Fibroblast of the conjunctiva (primary cell): Measurements from ENCODE around the gene INSYN1.

Source experiments
- DNase-seq: peaks from one replicate; pipeline ENCODE4 v3.0.0-alpha.2; 2010; ENCODE audit warnings: low read depth

Gene INSYN1

DNA sequence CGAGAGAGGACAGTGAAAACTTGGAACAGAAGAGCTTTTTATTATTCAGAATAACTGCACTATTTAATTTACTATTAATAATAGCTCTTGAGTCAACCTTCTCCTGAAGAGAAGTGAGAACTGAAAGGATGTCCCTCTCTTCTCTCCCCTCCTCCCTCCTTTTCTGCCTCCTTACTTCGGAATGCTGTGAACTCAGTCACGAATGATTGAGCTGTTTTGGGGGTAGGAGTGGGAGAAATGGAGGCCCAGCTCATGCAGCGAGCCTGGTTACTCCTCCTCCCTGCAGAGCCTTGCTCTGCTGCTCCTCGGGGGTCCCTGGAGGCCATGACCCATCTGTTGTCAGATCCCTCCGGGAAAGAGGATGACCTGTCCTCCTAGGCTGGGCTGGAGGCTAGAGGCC, 20.3 kb upstream of the INSYN1 start:
- no peak for DNase-seq

DNA sequence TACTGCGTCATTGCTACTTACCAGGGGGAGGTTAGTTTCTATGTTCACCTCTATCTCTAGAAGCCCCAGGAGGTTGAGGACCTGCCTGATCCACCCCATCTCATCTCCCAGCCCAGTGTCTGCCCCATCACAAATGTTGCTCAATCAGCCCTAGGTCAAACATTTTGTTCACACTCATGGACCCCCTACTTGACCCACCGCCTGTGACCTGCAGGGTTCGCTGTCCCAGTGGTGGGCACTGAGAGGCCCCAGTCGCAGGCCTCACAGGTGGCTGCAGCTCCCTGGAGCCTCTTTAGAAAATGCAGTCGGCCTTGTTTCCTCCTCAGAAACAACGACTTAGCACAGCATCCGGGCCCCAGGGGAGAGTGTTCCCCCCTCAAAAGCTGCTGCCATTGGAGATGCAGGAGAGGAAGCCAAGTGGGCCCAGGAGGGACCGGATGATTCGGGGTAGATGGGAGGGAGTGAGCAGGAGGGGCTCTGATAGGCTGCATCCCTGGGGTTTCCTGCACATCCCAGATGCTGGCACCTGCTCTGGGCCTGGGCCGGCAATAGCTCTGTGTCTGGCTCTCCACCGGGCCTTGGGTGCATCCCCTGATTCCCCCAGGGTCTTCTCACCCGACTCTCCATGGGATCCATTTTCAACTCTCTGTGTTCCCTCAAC, 18.4 kb upstream of the INSYN1 start:
- DNase-seq = no peak

DNA sequence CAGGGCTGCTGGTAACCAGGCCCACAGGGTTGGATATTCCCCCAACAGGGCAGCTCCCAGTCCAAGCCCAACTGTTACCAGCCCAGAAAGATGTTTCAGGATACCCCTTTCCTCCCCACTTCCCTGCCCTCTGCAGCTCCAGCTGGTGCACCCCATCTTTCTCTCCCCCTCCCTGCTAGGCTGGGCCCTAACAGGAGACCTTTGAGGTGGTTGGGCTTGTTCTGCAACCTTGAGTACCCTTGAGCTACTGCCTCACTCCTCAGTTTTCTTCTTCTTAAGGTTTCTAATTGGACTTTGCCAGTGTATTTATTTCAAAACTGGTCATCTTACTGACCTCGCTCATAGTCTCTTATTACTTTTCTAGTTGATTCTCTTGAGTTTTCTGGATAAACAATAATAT, 16.9 kb upstream of the INSYN1 start:
- no peak for DNase-seq

DNA sequence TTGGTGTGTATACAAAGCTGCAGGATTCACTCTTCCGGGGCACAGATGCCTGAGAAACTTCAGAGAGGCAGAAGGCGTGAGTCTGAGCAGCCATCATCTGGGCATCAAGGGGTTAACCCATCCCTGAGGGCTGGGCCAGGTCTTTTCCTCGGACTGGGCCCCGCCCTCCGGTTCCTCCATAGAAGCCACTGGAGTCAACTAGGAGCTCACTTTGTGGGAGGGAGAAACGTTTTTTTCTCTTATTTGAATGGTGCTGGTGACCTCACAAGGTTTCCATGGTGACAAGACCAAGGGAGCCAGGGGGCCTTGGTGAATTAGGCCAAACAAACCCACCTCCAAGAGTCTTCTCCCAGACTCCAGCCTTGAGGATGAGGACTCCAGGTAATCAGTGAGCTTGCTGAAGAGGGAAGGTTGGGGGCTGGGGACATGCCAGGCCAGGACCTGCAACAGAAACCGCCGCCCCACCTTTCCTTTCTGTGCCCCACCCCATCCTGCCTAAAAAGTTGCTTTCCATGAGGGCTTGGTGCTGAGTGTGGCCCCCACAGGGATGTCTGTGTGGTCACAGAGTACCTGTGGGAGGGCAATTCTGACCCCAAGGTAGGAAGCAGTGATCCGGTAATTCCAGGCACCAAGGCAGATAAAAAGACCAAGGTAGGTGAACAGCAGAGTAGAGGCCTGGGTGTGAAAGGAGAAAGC, 14.8 kb upstream of the INSYN1 start:
- DNase-seq = no peak

DNA sequence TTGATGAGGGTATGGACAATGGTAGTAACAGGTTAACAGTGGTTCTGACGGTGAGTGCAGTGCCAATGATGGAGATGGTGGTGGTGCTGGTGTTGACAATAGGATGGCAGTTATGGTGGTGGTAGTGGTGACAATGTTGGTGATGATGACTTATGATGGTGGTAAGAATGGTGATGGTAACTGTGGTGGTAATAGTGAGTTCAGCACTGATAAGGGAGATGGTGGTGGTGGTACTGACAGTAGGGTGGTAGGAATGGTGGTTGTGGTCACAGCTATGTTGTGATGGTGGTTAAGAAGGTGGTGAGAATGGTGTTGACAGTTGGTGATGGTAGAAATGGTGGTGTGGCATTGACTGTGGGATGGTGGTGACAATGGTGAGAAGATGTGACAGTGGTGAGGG, 13.4 kb upstream of the INSYN1 start:
- DNase-seq = no peak

DNA sequence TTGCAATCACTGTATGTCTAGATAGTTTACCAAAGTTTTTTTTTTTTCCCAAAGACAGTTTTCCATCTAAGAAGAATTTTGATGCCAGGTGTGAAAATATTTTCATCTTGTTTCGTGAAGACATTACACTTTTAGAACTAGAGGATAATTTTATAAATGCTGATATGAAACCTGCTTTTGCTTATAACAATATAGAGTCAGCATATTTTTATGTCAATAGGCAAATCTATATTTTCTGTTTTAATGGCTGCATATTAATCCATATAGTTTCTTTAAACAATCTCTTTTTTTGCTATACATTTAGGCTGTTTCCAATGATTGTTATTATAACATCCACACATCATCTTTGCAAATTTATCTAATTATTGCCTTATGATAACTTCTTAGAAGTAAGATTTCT, 12.6 kb upstream of the INSYN1 start:
- no peak for DNase-seq

DNA sequence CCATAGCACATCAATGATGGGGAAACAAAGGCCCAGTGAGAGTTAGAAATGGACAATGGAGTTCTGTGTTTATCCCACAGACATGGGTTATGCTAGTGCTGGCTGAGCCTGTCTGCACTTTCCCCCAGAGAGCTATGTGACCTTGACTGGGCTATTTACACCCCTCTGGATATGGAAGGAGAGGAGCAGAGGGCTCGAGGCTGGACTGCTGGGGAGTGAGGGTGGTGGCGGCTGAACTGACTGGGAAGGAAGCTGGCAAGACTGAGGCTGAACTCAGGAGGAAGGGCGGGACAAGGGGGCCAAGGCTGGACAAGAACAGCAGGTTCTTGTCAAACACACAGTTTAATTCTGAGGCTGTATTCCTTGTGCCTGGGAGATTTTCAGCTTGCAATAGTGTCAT, 10.8 kb upstream of the INSYN1 start:
- DNase-seq = no peak

DNA sequence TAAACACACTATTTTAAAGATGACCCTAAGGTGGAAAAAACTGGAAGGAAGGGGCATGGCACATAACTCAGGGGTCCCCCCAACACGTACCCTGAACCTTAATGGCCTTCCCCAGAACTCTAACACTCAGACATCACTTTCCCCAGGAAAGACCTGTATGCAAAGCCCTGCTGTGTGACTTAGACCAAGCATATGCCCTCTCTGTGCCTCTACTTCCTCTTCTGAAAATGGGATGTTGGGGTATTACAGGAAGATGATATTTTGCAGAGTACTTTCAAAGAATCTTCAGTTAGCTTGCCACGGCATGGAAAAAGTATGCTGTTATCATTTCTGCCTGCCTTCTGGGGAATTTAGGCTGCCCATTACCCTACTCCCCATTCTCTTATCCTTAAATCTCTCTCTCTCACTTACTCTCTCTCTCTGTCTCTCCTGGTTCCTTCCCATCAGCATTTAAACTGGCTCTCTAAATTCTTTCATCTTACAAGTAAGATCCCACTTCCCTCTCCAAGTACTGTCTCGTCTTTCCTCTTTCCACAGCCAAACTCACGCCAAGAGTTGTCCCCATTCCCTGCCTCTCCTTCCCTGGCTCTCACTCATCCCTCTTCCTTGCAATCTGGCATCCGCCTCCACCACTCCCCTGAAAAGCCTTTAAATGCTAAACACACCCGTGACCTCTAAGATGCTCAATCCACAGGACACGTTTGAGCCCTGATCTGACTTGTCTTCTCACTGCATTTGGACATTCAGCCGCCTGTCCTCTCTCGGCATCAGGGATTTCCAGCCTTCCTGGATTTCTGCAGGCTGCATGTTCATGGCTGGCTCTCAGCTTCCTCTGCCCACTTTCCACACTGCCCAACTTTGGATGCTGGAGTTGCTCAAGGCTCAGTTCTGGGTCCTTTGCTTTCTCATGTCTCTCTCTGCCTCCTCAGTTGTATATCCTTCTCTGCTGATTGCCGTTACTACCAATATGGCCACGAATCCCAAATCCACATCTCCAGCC, 7.5 kb upstream of the INSYN1 start:
- DNase-seq = no peak

DNA sequence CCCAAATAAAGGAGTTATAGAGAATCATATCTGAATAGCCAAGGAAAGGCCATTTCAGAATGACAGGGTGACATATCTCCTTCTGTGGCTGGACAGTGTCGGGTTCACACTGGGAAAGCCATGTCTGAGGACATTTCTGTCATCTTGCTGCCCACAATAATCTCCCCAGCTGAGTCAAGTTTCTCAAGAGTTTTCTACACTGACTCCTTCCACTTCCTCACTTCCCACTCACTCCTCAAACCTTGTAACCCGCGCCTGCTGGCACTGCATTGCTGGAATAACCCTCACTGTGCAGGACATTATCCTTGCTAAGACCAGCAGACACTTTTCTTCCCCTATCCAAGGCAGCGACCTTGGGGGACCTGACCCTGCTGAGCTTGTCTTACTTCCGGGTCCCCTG, 5.3 kb upstream of the INSYN1 start:
- DNase-seq = no peak

DNA sequence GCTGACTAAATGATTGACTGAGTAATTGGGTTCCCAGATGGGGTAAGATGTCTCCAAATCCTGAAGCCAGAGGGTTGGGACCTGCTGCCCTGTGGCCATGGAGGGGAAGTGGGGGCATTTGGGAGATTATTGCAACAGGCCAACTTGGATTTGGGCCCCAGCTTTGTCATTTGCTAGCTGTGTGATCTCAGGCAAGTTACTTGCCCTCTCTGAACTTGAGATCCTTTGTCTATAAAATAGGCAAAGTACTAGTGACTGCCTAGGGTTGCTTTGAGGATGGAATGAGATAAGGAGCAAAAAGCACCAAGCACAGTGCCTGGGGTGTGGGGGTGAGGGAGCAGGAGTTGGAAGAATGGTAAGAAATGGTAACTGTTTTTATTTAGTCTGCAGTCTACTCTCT, 4.4 kb upstream of the INSYN1 start:
- DNase-seq = no peak

DNA sequence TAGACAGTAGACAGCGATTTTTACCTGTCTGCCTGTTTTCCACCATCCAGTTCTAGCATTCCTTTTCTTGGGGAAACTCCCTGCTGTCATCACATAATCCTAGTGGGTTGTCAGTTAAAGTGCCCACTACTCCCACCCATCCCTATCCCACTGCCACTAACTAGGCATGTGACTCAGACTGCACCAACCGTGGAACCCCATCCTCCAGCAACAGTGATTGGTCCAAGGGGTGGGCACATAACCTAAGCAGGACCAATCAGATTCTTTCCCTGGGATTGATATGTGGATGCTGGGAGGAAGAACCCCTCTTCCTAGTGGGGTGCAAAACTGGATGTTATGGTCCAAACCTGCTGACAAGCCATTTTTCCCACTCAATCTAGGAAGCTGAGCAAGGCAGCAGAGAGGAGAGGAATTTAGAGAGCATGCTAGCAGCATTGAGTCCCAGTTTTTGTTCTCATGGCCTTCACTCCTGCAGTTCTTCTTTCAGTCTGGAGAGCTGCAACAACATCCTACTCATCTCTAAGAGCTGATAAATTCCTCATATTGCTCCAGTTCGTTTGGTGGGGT, 3.9 kb upstream of the INSYN1 start:
- no peak for DNase-seq

DNA sequence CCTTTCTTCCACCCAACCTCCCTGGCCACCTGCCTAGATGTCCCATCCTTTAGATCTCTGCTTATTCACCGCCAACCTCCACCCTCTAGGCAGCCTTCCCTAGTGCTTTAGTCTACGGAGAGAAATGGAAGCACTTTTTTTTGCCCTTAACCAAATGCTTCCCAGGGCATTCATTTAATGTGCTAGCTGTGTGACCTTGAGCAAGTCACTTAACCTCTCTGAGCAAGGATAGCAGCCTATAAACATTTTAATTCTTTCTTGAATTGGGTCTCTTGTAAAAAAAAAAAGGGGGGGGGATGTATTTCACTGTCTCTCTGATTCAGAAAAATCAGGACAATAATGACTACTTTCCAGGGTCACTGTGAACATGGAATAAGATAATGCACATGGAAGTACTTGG, 3.2 kb upstream of the INSYN1 start:
- DNase-seq = no peak

DNA sequence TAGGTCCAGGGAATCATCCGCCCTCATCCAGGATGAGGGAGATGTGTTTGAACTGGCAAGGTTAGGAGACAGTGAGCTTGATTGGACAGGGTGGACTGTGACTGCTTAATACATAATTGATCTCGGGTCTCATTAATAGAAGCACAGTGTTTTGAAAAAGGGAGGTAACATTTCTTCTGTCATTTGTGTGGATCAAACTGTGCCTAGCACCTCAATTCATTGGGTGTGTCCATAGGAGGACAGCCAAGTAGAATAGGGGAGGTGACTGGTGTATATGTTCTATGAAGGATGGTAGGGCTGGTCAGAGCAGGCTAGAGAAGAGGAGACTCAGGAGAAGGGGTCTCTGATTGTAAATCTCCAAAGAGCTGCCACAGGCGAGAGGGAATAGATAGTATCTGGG, 2.8 kb upstream of the INSYN1 start:
- no peak for DNase-seq

DNA sequence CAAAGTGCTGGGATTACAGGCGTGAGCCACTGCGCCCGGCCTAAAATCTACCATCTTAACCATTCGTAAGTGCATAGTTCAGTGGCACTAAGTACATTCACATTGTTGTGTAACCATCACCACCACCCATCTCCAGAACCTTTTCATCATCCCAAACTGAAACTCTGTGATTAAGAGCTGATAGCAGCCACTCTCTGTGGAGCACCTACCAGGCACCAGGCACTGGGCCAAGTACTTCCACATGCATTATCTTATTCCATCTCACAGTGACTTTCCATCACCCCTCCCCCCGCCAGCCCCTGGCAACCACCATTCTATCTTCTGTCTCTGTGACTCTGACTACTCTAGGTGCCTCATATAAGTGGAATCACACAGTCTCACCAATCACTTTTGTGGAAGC, 2.3 kb upstream of the INSYN1 start:
- no peak for DNase-seq

DNA sequence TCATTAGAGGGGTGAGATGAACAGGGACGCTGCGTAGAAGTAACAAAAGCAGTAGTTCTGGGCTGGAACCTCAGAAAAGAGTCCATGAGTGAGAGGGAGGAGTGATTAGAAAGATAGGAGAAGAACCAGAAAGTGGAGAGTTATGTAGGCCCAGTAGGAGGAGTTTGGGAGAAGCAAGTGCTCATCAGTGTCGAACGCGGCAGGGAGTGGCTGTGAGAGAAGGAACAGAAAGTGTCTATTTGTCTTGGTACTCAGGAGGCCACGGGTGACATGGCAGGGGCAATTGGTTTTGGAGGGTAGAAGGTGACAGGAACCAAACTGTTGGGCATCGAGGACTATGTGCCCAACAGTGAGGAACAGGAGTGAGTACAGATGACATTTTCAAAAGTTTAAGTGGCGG, 1.3 kb upstream of the INSYN1 start:
- DNase-seq = no peak

DNA sequence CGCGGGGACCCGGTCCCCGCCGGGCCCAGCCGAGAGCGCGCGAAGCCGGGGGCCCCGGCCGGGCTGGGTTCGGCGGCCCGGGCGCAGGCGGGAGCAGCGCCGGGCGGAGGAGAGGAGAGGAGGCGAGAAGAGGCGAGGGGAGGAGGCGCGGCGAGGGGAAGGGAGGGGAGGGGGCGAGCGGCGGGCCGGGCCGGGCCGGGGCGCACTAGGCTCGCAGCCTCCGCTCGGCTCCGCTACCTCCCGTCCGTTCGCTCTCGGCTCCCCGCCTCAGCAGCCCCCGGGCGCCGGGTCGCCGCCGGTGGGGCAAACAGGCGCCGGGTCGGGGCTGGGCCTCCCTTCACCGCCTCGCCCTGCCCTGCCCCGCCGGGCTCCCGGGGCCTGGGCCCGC, 351 bp downstream of the INSYN1 start:
- no peak for DNase-seq

DNA sequence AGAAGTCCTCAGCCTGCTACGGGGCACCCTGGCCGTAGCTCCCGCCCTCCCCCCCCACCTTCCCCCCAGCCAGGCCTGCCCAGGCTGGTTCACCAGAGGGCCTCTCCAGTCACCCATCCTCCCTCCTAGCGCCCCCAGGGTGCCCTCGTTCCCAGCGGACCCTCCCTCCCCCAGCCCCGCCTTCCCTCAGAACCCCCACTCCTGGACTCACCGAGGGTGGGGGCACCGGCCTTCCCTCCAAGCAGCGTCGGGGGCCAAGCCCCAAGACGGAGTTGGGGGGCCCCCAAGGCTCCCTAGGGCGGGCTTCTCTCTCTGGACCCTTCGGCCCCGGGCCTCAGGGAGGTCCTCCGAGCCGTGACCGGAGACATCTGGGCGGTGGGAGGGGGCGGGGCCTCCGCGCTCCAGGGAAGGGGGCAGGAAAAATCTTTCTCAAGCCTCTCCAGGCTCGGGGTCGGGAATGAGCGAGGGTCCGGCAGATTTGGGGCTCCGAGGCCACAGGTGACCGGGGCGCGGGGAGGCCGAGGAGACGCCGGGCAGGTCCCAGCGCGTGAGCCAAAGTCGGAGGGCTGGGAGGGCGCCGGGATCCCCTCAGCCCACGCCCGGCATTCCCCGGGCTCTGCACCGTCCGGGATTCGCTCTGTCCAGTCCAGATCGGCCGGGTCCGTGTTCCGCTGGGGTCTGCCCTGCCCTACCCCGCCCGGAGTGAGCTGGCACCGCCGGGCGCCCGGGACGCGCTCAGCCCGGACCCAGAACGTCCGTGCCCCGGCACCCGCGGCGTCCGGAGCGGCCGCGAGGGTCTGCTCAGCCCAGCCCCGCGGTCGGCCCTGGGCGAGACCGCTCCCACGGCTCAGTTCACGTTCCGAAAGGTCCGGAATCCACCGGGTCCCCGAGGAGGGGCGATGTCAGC, 999 bp downstream of the INSYN1 start:
- no peak for DNase-seq

DNA sequence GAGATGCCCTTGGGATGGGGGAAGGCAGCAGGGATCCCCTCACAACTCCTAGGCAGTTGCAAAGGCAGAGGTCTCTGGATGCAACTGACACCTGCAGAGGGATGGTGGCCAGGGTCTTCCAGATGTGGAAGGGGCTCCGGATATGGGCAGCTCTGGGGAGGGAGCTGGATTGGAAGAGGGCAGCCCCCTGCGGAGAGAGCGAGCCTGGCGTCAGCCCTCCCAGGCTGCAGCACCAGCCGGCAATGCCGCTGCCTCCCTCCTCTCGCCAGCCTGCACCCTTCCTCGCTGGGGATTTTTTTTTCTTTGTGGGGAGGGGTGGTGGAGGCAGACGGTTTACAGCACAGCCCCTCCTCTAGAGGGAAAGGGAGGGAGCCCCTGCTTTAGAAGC, 1.6 kb downstream of the INSYN1 start:
- DNase-seq = no peak

DNA sequence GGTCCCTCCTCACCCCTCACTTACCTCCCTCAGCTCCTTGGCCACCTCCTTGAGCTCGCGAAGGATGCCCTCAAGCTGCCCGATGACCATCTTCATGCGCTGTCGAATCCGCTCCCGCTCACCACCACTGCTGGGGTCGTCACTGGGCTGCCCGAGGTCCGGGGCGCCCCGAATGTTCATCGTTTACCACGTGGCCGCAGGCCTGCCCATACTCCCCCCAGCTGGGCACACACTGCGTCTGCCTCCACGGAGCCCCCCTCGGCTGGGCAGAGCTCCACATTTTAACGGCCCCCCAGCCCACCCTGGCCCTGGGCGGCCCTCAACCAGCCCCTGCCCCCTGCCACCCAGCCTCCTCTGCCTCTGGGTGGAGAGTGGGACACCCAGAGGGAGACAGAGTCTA, 2.2 kb downstream of the INSYN1 start:
- DNase-seq = no peak

DNA sequence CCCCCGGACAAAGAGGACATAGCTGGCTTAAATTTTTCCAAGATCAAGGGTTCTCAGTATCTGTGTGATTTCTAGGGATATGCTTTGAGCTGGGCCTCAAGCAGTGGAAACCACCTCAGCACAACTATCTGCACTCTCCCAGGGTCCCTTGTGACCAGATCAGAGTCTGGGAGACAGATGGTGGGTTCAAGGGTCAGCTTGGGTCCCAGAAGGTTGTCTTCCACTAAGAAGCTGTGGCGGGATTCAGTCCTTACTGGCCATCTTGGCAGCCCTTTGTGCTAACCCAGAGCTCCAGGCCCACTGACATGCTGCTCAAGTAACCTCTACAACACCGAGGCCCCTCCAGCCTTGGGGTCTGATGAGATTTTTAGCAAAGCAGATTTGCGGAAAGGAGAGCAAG, 2.7 kb downstream of the INSYN1 start:
- no peak for DNase-seq

DNA sequence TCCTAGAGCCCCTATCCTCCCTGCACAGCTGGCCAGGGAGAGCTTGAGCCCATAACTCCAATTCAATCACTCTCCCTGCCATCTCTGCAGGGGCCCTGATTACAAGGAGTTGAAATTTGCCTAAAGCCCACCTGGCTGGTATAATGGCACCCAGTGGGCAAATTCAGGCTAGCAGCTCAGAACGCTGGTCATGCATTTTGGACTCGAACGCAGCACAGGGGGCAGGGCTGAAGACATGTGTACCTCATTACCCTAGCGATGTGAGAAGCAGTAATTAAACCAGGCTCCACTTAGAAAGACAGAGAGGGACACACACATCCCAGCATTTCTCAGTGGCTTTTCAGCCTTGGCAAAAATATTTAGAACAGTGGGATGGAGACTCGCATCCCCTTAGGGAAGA, 3.2 kb downstream of the INSYN1 start:
- no peak for DNase-seq

DNA sequence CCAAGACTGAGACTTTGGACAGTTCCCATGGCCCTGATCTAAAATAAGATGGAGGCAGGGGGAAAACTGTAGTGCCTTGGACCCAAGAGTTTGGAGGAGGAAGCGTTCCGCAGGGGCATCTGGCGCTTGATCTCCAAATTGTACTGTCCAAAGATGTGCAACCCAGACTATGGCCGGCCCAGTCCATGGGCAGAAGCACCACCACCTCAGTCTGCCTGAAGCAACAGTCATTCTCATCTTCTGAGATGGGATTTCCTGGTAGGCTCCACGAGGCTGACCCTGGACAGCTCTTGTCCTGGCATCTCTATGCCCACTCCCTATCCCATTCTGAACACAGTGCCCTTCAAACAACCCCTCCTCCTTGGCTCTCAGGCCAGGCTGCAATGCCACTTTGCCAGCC, 3.6 kb downstream of the INSYN1 start:
- DNase-seq = no peak
